HepG2 (cell line): ENCODE results near the gene ZFP36. TPM values are rescaled to one million over a fixed set of nuclear protein-coding genes. Genes with fewer than 3 reads are reported as not detected.

Experiments used
- ATAC-seq: fragments of 200-7000 bp; cut with Tn5 transposase; 3 replicates; pipeline ENCODE4 v1.9.1; 2020; ENCODE audit warnings: mild to moderate bottlenecking, moderate library complexity
- BruUV-seq: library from RNA; stranded (reverse); fragments of 400-500 nt; replicated peaks from 2 replicates; lab custom pipeline; 2021; lab: Mats Ljungman, UMichigan
- CTCF ChIA-PET: fragments of 300-600 bp; formaldehyde crosslinking; extraction: SDS; loops from one replicate; lab custom pipeline; 2021; ENCODE audit warnings: low total read pairs, inconsistent platforms, low intra/inter-chr PET ratio; lab: Yijun Ruan, JAX
- POLR2A ChIA-PET: fragments of 350-600 bp; sonication (Branson Sonifier 250); formaldehyde crosslinking; loops from one replicate; lab custom pipeline; 2020; ENCODE audit warnings: antibody characterized with exemption, inconsistent platforms; lab: Yijun Ruan, JAX
- DNase-seq: peaks from one replicate; pipeline ENCODE4 v3.0.0-alpha.2; 2015; ENCODE audit warnings: low spot score
- FAIRE-seq: peaks from 3 replicates; lab custom pipeline; 2011; peaks lifted over from hg19 to GRCh38; lab: Jason Lieb, UNC
- H2AFZ ChIP-seq: one replicate; pipeline ENCODE4 v1.6.1; 2011; ENCODE audit warnings: low read length, inconsistent platforms
- H3K27ac ChIP-seq: fragments of 300-600 bp; 3 replicates; pipeline ENCODE4 v1.8.0; 2011; ENCODE audit warnings: mixed run types, mild to moderate bottlenecking, mixed read lengths, low read length, inconsistent platforms; ENCODE audit not compliant: insufficient read depth; ENCODE audit errors: extremely low read length
- H3K27me3 ChIP-seq, 2 experiments: fragments of 200-600 bp in 1 of 2; 2 replicates in 1 of 2; 3 replicates in 1 of 2; pipeline versions ENCODE4 v1.6.0 to v1.8.0; 2011; ENCODE audit warnings: low read length in 2 of 2, mild to moderate bottlenecking in 2 of 2, moderate library complexity in 2 of 2, inconsistent platforms in 1 of 2; ENCODE audit not compliant: insufficient read depth in 2 of 2, control insufficient read depth in 1 of 2
- H3K36me3 ChIP-seq, 2 experiments: fragments of 200-600 bp in 1 of 2; replicated peaks in 1 of 2; 2 replicates in 1 of 2; 3 replicates in 1 of 2; pipeline versions ENCODE4 v1.5.1 to v1.8.0; 2011; ENCODE audit warnings: low read length in 2 of 2, inconsistent platforms in 1 of 2; ENCODE audit not compliant: insufficient read depth in 2 of 2, control insufficient read depth in 1 of 2
- H3K4me1 ChIP-seq: 2 replicates; pipeline ENCODE4 v1.5.1; 2012; ENCODE audit warnings: low read length, inconsistent platforms; ENCODE audit not compliant: insufficient read depth
- H3K4me2 ChIP-seq: 2 replicates; pipeline ENCODE4 v1.6.0; 2011; ENCODE audit warnings: low read depth, low read length, inconsistent platforms
- H3K4me3 ChIP-seq, 3 experiments: fragments of 200-600 bp in 1 of 3; sonication (generic), shearing (Covaris generic) in 1 of 3; replicated peaks in 1 of 3; 2 replicates each; pipeline ENCODE4 v1.5.1; 2011 to 2016; ENCODE audit warnings: low read length in 3 of 3, inconsistent platforms in 2 of 3, low read depth in 2 of 3, mild to moderate bottlenecking in 2 of 3, control low read depth in 1 of 3, mixed read lengths in 1 of 3; ENCODE audit not compliant: insufficient read depth in 1 of 3
- H3K79me2 ChIP-seq: one replicate; pipeline ENCODE4 v1.6.1; 2011; ENCODE audit warnings: low read length, inconsistent platforms; ENCODE audit not compliant: insufficient read depth
- H3K9ac ChIP-seq: 2 replicates; pipeline ENCODE4 v1.6.0; 2011; ENCODE audit warnings: mild to moderate bottlenecking, low read depth, low read length, inconsistent platforms; ENCODE audit not compliant: insufficient read depth
- H3K9me3 ChIP-seq: 2 replicates; pipeline ENCODE4 v1.5.1; 2012; ENCODE audit warnings: mild to moderate bottlenecking, low read length
- H4K20me1 ChIP-seq: 2 replicates; pipeline ENCODE4 v1.6.0; 2011; ENCODE audit warnings: inconsistent platforms, mild to moderate bottlenecking, low read length, moderate library complexity; ENCODE audit not compliant: insufficient read depth
- ATF5 ChIP-seq: sonication (generic); formaldehyde crosslinking; IDR thresholded peaks from 2 replicates; pipeline ENCODE4 v1.4.0; 2020; ENCODE audit warnings: mild to moderate bottlenecking, low read depth, missing genetic modification reagents
- CHD2 ChIP-seq: IDR thresholded peaks from 2 replicates; pipeline ENCODE4 v1.6.1; 2011; ENCODE audit warnings: low read depth, low read length, improper control_type of control experiment
- CREM ChIP-seq, 2 experiments: sonication (generic) in 1 of 2; formaldehyde crosslinking in 1 of 2; IDR thresholded peaks; 2 replicates each; pipeline versions ENCODE4 v1.4.0 to v1.6.1; 2016 to 2020; ENCODE audit warnings: antibody characterized with exemption in 1 of 2, mild to moderate bottlenecking in 1 of 2, missing genetic modification reagents in 1 of 2
- HNRNPH1 ChIP-seq: fragments of 200-400 bp; formaldehyde crosslinking; optimal IDR thresholded peaks from 2 replicates; pipeline ENCODE3; 2017; ENCODE audit warnings: mild to moderate bottlenecking, low read depth, low read length
- NR0B2 ChIP-seq: sonication (generic); formaldehyde crosslinking; IDR thresholded peaks from 2 replicates; pipeline ENCODE4 v1.4.0; 2020; ENCODE audit warnings: mild to moderate bottlenecking, missing genetic modification reagents
- PITX1 ChIP-seq: sonication (generic); formaldehyde crosslinking; IDR thresholded peaks from 2 replicates; pipeline ENCODE4 v1.5.1; 2020; ENCODE audit warnings: mild to moderate bottlenecking, missing genetic modification reagents
- SATB2 ChIP-seq: sonication (generic); formaldehyde crosslinking; IDR thresholded peaks from 2 replicates; pipeline ENCODE4 v1.5.0; 2020; ENCODE audit warnings: missing genetic modification reagents
- SNAPC4 ChIP-seq: sonication (generic); formaldehyde crosslinking; IDR thresholded peaks from 2 replicates; pipeline ENCODE4 v1.4.0; 2020; ENCODE audit warnings: mild to moderate bottlenecking, missing genetic modification reagents
- SP140L ChIP-seq: sonication (generic); formaldehyde crosslinking; IDR thresholded peaks from 2 replicates; pipeline ENCODE4 v1.4.0; 2020; ENCODE audit warnings: missing genetic modification reagents, borderline replicate concordance
- ZBTB1 ChIP-seq: sonication (generic); formaldehyde crosslinking; IDR thresholded peaks from 2 replicates; pipeline ENCODE4 v1.4.0; 2020; ENCODE audit warnings: missing genetic modification reagents, borderline replicate concordance
- ZNF333 ChIP-seq: sonication (generic); formaldehyde crosslinking; IDR thresholded peaks from 2 replicates; pipeline ENCODE4 v1.4.0; 2020; ENCODE audit warnings: mild to moderate bottlenecking, missing genetic modification reagents, borderline replicate concordance
- ZNF337 ChIP-seq: sonication (generic); formaldehyde crosslinking; IDR thresholded peaks from 2 replicates; pipeline ENCODE4 v1.5.1; 2020; ENCODE audit warnings: missing genetic modification reagents, low read depth, mild to moderate bottlenecking, borderline replicate concordance
- ZNF44 ChIP-seq: sonication (generic); formaldehyde crosslinking; IDR thresholded peaks from 2 replicates; pipeline ENCODE4 v1.5.1; 2020; ENCODE audit warnings: mild to moderate bottlenecking, missing genetic modification reagents
- ZNF773 ChIP-seq: sonication (generic); formaldehyde crosslinking; IDR thresholded peaks from 2 replicates; pipeline ENCODE4 v1.4.0; 2020; ENCODE audit warnings: missing genetic modification reagents, borderline replicate concordance
- WGBS: methylation state at CpG from one replicate; pipeline ENCODE4 v1.1.6; 2017; ENCODE audit warnings: low lambda C conversion rate; 5-methylcytosine and 5-hydroxymethylcytosine counted together
- in situ Hi-C: cut with HindIII; loops from 2 replicates; pipeline ENCODE4 v1.10.0; 2017; ENCODE audit warnings: low pct_unique_long_range_greater_than_20kb; ENCODE audit not compliant: extremely low pct_ligation_motif_present
- intact Hi-C: fragments of 100-400 bp; cut with micrococcal nuclease; formaldehyde crosslinking; loops from one replicate; pipeline ENCODE4 v1.10.0; 2022; ENCODE audit not compliant: unreplicated experiment
- polyA plus RNA-seq, 8 experiments: library from polyadenylated mRNA; depleted of rRNA in 3 of 8; stranded (reverse) in 7 of 8; unstranded in 1 of 8; fragments of >200 nt; fragmentation: Illumina TruSeq in 4 of 8; extraction: Trizol in 4 of 8; gene quantifications; 2 replicates each; pipeline versions ENCODE4 v1.2.1 to v1.2.3, GENCODE V29; 2011 to 2016; ENCODE audit warnings: low read depth in 4 of 8, missing spikeins in 1 of 8, mixed read lengths in 1 of 8; ENCODE audit not compliant: insufficient read depth in 1 of 8
- total RNA-seq, 5 experiments: library from RNA; depleted of rRNA; stranded (reverse); fragments of >200 nt; fragmentation: Illumina TruSeq; extraction: Trizol; gene quantifications; 2 replicates each; pipeline ENCODE4 v1.2.3, GENCODE V29; 2016; ENCODE audit warnings: low read depth in 1 of 5
- TF ChIP-seq, protein P1 (sequence below): sonication (generic); formaldehyde crosslinking; IDR thresholded peaks from 2 replicates; pipeline ENCODE4 v1.4.0; 2020; ENCODE audit warnings: missing genetic modification reagents

Gene ZFP36
- total and polyA plus RNA-seq, 2 of the 13 experiments (the other 11 are each of a cell fraction or from before 2014, with no cell fraction given) = 1.4 to 1.7 TPM

GRCh38 chr19:39370735-39371134 is 35.9 kb upstream of the ZFP36 start:
- intact Hi-C loops = no loop called here
- H3K4me2 ChIP-seq = no peak overlapping the region
- TF ChIP-seq, protein P1, sequence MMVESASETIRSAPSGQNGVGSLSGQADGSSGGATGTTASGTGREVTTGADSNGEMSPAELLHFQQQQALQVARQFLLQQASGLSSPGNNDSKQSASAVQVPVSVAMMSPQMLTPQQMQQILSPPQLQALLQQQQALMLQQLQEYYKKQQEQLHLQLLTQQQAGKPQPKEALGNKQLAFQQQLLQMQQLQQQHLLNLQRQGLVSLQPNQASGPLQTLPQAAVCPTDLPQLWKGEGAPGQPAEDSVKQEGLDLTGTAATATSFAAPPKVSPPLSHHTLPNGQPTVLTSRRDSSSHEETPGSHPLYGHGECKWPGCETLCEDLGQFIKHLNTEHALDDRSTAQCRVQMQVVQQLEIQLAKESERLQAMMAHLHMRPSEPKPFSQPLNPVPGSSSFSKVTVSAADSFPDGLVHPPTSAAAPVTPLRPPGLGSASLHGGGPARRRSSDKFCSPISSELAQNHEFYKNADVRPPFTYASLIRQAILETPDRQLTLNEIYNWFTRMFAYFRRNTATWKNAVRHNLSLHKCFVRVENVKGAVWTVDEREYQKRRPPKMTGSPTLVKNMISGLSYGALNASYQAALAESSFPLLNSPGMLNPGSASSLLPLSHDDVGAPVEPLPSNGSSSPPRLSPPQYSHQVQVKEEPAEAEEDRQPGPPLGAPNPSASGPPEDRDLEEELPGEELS (CRISPR knock-in tag) = no peak
- TF ChIP-seq CREM (IDR thresholded peaks at IDR 0.05) (no peak), CREM (CRISPR knock-in tag; IDR thresholded peaks at IDR 0.05) (no peak), ZBTB1 (CRISPR knock-in tag) (no peak), ATF5 (CRISPR knock-in tag) (no peak), SNAPC4 (CRISPR knock-in tag) (no peak), SATB2 (no peak), PITX1 (CRISPR knock-in tag) (no peak), CHD2 (no peak), SP140L (no peak), ZNF333 (CRISPR knock-in tag) (no peak), HNRNPH1 (no peak), NR0B2 (CRISPR knock-in tag) (no peak), ZNF44 (no peak), ZNF337 (no peak), ZNF773 (no peak)
- TF ChIP-seq, all 625 proteins: peak for 0
- no TSS peak for BruUV-seq
- H2AFZ ChIP-seq = no peak overlapping the region
- no peaks in the 10 kb centered on the region for H3K79me2 ChIP-seq
- FAIRE-seq (no peak), ATAC-seq (no peak), DNase-seq (no peak)
- H3K4me1 ChIP-seq = no peaks in the 10 kb centered on the region
- H3K27me3 ChIP-seq = no peaks in the 10 kb centered on the region
- H3K4me3 ChIP-seq = no peak overlapping the region
- 100% methylated on average over 5 of the region's 5 CpGs for WGBS
- ChIA-PET POLR2A (no interaction called here), CTCF (no interaction called here)
- in situ Hi-C loops = no loop called here
- H3K9me3 ChIP-seq = no peaks in the 10 kb centered on the region
- H3K9ac ChIP-seq = no peak overlapping the region
- no peak overlapping the region for H3K27ac ChIP-seq
- peaks cover 29 to 72% of the 10 kb centered on the region in 2 experiments for H3K36me3 ChIP-seq
- no peaks in the 10 kb centered on the region for H4K20me1 ChIP-seq
